HEK293 (cell line): ENCODE data around the gene RNF31.

Experiments used
- MEIS1 ChIP-seq: sonication (generic); formaldehyde crosslinking; IDR thresholded peaks from 2 replicates; pipeline ENCODE4 v1.8.1; 2022; ENCODE audit warnings: missing genetic modification reagents, mild to moderate bottlenecking, borderline replicate concordance
- REST ChIP-seq: fragments of 450-650 bp; formaldehyde crosslinking; IDR thresholded peaks from 2 replicates; pipeline ENCODE4 v1.5.1; 2016; ENCODE audit warnings: missing biosample characterization, missing genetic modification characterization
- SCRT2 ChIP-seq: fragments of 450-650 bp; formaldehyde crosslinking; IDR thresholded peaks from 2 replicates; pipeline ENCODE4 v1.5.1; 2016; ENCODE audit warnings: missing biosample characterization, missing genetic modification characterization
- SETDB1 ChIP-seq: IDR thresholded peaks from one replicate; pipeline ENCODE4 v1.6.1; 2017; ENCODE audit warnings: mild to moderate bottlenecking, low read length, moderate library complexity, mixed read lengths; ENCODE audit not compliant: insufficient read length
- SP2 ChIP-seq: fragments of 450-650 bp; formaldehyde crosslinking; IDR thresholded peaks from 2 replicates; pipeline ENCODE4 v1.5.1; 2016; ENCODE audit warnings: missing biosample characterization, missing genetic modification characterization
- YY1 ChIP-seq: fragments of 450-650 bp; formaldehyde crosslinking; IDR thresholded peaks from 2 replicates; pipeline ENCODE4 v1.5.1; 2018; ENCODE audit warnings: missing biosample characterization, missing genetic modification characterization
- ZBTB11 ChIP-seq: fragments of 450-650 bp; formaldehyde crosslinking; conservative IDR thresholded peaks from 2 replicates; pipeline ENCODE4 v1.5.1; 2016; ENCODE audit warnings: low read depth, missing biosample characterization, missing genetic modification characterization
- ZBTB48 ChIP-seq: fragments of 450-650 bp; formaldehyde crosslinking; IDR thresholded peaks from 2 replicates; pipeline ENCODE4 v1.5.1; 2016; ENCODE audit warnings: missing biosample characterization, missing genetic modification characterization
- ZFP3 ChIP-seq: fragments of 450-650 bp; formaldehyde crosslinking; IDR thresholded peaks from 2 replicates; pipeline ENCODE4 v1.5.1; 2016; ENCODE audit warnings: low read depth, missing biosample characterization, missing genetic modification characterization
- ZNF112 ChIP-seq: fragments of 450-650 bp; formaldehyde crosslinking; IDR thresholded peaks from 2 replicates; pipeline ENCODE4 v1.5.0; 2017; ENCODE audit warnings: missing biosample characterization, missing genetic modification characterization
- ZNF146 ChIP-seq: fragments of 450-650 bp; formaldehyde crosslinking; IDR thresholded peaks from 2 replicates; pipeline ENCODE4 v1.5.1; 2016; ENCODE audit warnings: missing biosample characterization, missing genetic modification characterization
- ZNF155 ChIP-seq: fragments of 450-650 bp; formaldehyde crosslinking; IDR thresholded peaks from 2 replicates; pipeline ENCODE4 v1.5.1; 2016; ENCODE audit warnings: missing biosample characterization, missing genetic modification characterization
- ZNF175 ChIP-seq: fragments of 450-650 bp; formaldehyde crosslinking; IDR thresholded peaks from 2 replicates; pipeline ENCODE4 v1.5.1; 2016; ENCODE audit warnings: missing biosample characterization, missing genetic modification characterization
- ZNF214 ChIP-seq: fragments of 450-650 bp; formaldehyde crosslinking; IDR thresholded peaks from 2 replicates; pipeline ENCODE4 v1.5.1; 2017; ENCODE audit warnings: missing biosample characterization, mild to moderate bottlenecking, missing genetic modification characterization, borderline replicate concordance
- ZNF23 ChIP-seq: fragments of 450-650 bp; formaldehyde crosslinking; IDR thresholded peaks from 2 replicates; pipeline ENCODE4 v1.5.1; 2016; ENCODE audit warnings: missing biosample characterization, missing genetic modification characterization, borderline replicate concordance
- ZNF26 ChIP-seq: fragments of 450-650 bp; formaldehyde crosslinking; IDR thresholded peaks from 2 replicates; pipeline ENCODE4 v1.5.1; 2016; ENCODE audit warnings: missing biosample characterization, missing genetic modification characterization
- ZNF366 ChIP-seq: fragments of 450-650 bp; formaldehyde crosslinking; conservative IDR thresholded peaks from 2 replicates; pipeline ENCODE4 v1.5.1; 2016; ENCODE audit warnings: missing biosample characterization, missing genetic modification characterization
- ZNF398 ChIP-seq: fragments of 450-650 bp; formaldehyde crosslinking; IDR thresholded peaks from 2 replicates; pipeline ENCODE4 v1.5.1; 2017; ENCODE audit warnings: missing biosample characterization, missing genetic modification characterization
- ZNF521 ChIP-seq: fragments of 450-650 bp; formaldehyde crosslinking; IDR thresholded peaks from 2 replicates; pipeline ENCODE4 v1.5.1; 2017; ENCODE audit warnings: missing biosample characterization, mild to moderate bottlenecking, missing genetic modification characterization
- ZNF580 ChIP-seq: fragments of 450-650 bp; formaldehyde crosslinking; IDR thresholded peaks from 2 replicates; pipeline ENCODE4 v1.5.1; 2016; ENCODE audit warnings: missing biosample characterization, missing genetic modification characterization
- ZNF639 ChIP-seq: fragments of 450-650 bp; formaldehyde crosslinking; IDR thresholded peaks from 2 replicates; pipeline ENCODE4 v1.5.1; 2016; ENCODE audit warnings: missing biosample characterization, missing genetic modification characterization
- ZNF660 ChIP-seq: fragments of 450-650 bp; IDR thresholded peaks from 2 replicates; pipeline ENCODE4 v1.5.1; 2018; ENCODE audit warnings: missing biosample characterization, mild to moderate bottlenecking, missing genetic modification characterization
- ZNF664 ChIP-seq: fragments of 450-650 bp; formaldehyde crosslinking; IDR thresholded peaks from 2 replicates; pipeline ENCODE4 v1.5.1; 2016; ENCODE audit warnings: missing biosample characterization, missing genetic modification characterization
- ZNF670 ChIP-seq: fragments of 450-650 bp; formaldehyde crosslinking; IDR thresholded peaks from 2 replicates; pipeline ENCODE4 v1.5.1; 2016; ENCODE audit warnings: missing biosample characterization, missing genetic modification characterization, low read depth
- ZNF677 ChIP-seq: fragments of 450-650 bp; IDR thresholded peaks from 2 replicates; pipeline ENCODE4 v1.5.0; 2018; ENCODE audit warnings: missing biosample characterization, mild to moderate bottlenecking, missing genetic modification characterization, moderate library complexity
- ZNF76 ChIP-seq: fragments of 450-650 bp; formaldehyde crosslinking; IDR thresholded peaks from 2 replicates; pipeline ENCODE4; 2016; ENCODE audit warnings: low read depth, missing biosample characterization, missing genetic modification characterization, borderline replicate concordance
- ZXDB ChIP-seq: fragments of 450-650 bp; formaldehyde crosslinking; IDR thresholded peaks from 2 replicates; pipeline ENCODE4 v1.5.1; 2016; ENCODE audit warnings: missing biosample characterization, missing genetic modification characterization

Gene RNF31

GRCh38 chr14:24113801-24114531 is 33.3 kb upstream of the RNF31 start (continued):
- 0 out of 2 replicates have a peak, but pooled peaks have one; percentile 30 for TF ChIP-seq ZNF660 (tag by site-specific recombination)
- no peak for TF ChIP-seq MEIS1
- no peak for TF ChIP-seq ZNF670 (tag by site-specific recombination)
- TF ChIP-seq ZNF366 (tag by site-specific recombination), result peak; percentile 91
- TF ChIP-seq REST (tag by site-specific recombination), result peak; percentile 83
- TF ChIP-seq ZNF146 (tag by site-specific recombination), result 0 out of 2 replicates have a peak, but pooled peaks have one; percentile 2
- peak; percentile 100 for TF ChIP-seq ZBTB48
- peak; percentile 82 for TF ChIP-seq ZBTB11 (tag by site-specific recombination)
- no peak for TF ChIP-seq ZNF677 (tag by site-specific recombination)
- TF ChIP-seq SP2 (tag by site-specific recombination), result peak; percentile 53
- TF ChIP-seq ZNF76 (tag by site-specific recombination), result peak; percentile 64
- no peak for TF ChIP-seq YY1 (tag by site-specific recombination)
- no peak for TF ChIP-seq ZNF23
- no peak for TF ChIP-seq SCRT2 (tag by site-specific recombination)
- no peak for TF ChIP-seq ZNF664
- TF ChIP-seq ZNF580 (tag by site-specific recombination), result peak; percentile 52; the same call in 1 of the 2 replicates
- peak; percentile 99 for TF ChIP-seq ZNF398 (tag by site-specific recombination)
- TF ChIP-seq ZNF26 (tag by site-specific recombination), result no peak
- TF ChIP-seq ZNF214 (tag by site-specific recombination), result no peak
- TF ChIP-seq SETDB1, result no peak
- TF ChIP-seq ZNF521 (tag by site-specific recombination), result no peak
- no peak for TF ChIP-seq ZNF175 (tag by site-specific recombination)
- TF ChIP-seq ZNF112 (tag by site-specific recombination), result no peak
- peak; percentile 79 for TF ChIP-seq ZXDB (tag by site-specific recombination)
- peak; percentile 73; the same call in 1 of the 2 replicates for TF ChIP-seq ZNF639 (tag by site-specific recombination)
- no peak for TF ChIP-seq ZFP3 (tag by site-specific recombination)
- no peak for TF ChIP-seq ZNF155
